Measurements from ENCODE around the gene MYO7A.

GRCh38 chr11:77191429-77191822 lies 63.4 kb downstream of the MYO7A start:
- TF ChIP-seq EZH2 (IDR thresholded peaks at IDR 0.05; ENCODE audit: insufficient read depth, poor library complexity, severe bottlenecking) = no peak
- TF ChIP-seq EZH2phosphoT487 (IDR thresholded peaks at IDR 0.05; ENCODE audit: insufficient read depth, low read depth) = no peak
